HEK293T (cell line): ENCODE data around the gene FXYD6.

ENCODE experiments used
- ARNT ChIP-seq: fragments of 450-650 bp; IDR thresholded peaks from 2 replicates; pipeline ENCODE4 v1.6.1; 2017; ENCODE audit warnings: mild to moderate bottlenecking
- BHLHE40 ChIP-seq: fragments of 450-650 bp; IDR thresholded peaks from 2 replicates; pipeline ENCODE4 v1.6.1; 2016; ENCODE audit warnings: mild to moderate bottlenecking, moderate library complexity, borderline replicate concordance
- ELF4 ChIP-seq: fragments of 450-650 bp; IDR thresholded peaks from 2 replicates; pipeline ENCODE4 v1.6.1; 2017; ENCODE audit warnings: antibody characterized with exemption
- FOXA1 ChIP-seq: fragments of 450-650 bp; IDR thresholded peaks from 2 replicates; pipeline ENCODE4 v1.6.1; 2016; ENCODE audit warnings: mild to moderate bottlenecking
- FOXK2 ChIP-seq: fragments of 450-650 bp; IDR thresholded peaks from 2 replicates; pipeline ENCODE4 v1.6.1; 2016; ENCODE audit warnings: mild to moderate bottlenecking
- FOXM1 ChIP-seq: fragments of 450-650 bp; IDR thresholded peaks from 2 replicates; pipeline ENCODE4 v1.6.1; 2017; ENCODE audit warnings: mild to moderate bottlenecking, borderline replicate concordance
- HDGF ChIP-seq: fragments of 450-650 bp; IDR thresholded peaks from 2 replicates; pipeline ENCODE4 v1.6.1; 2017; ENCODE audit warnings: antibody characterized with exemption, borderline replicate concordance
- LEF1 ChIP-seq: fragments of 450-650 bp; IDR thresholded peaks from 2 replicates; pipeline ENCODE4 v1.6.1; 2017; ENCODE audit warnings: mild to moderate bottlenecking, borderline replicate concordance
- NFRKB ChIP-seq: fragments of 450-650 bp; IDR thresholded peaks from 2 replicates; pipeline ENCODE4 v1.6.1; 2016; ENCODE audit warnings: mild to moderate bottlenecking, moderate library complexity
- PKNOX1 ChIP-seq: fragments of 450-650 bp; IDR thresholded peaks from 2 replicates; pipeline ENCODE4 v1.6.1; 2016
- SP1 ChIP-seq: fragments of 450-650 bp; IDR thresholded peaks from 2 replicates; pipeline ENCODE4 v1.6.1; 2017
- SUZ12 ChIP-seq: fragments of 450-650 bp; IDR thresholded peaks from 2 replicates; pipeline ENCODE4 v1.6.1; 2016; ENCODE audit warnings: mild to moderate bottlenecking
- TARDBP ChIP-seq: fragments of 450-650 bp; IDR thresholded peaks from 2 replicates; pipeline ENCODE4 v1.6.1; 2016
- ZNF384 ChIP-seq: fragments of 450-650 bp; IDR thresholded peaks from 2 replicates; pipeline ENCODE4 v1.6.1; 2016

- TF ChIP-seq FOXA1 (no peak), SUZ12 (no peak), NFRKB (no peak), HDGF (no peak), BHLHE40 (no peak), FOXM1 (no peak), PKNOX1 (no peak), SP1 (no peak), TARDBP (no peak), FOXK2 (no peak), ARNT (no peak), LEF1 (no peak), ZNF384 (no peak), ELF4 (no peak)
Observed at GRCh38 chr11:117826190-117826570, 50.3 kb downstream of the FXYD6 start.
